Osteocyte (in vitro differentiated cells): ENCODE measurements around the gene ZNF628. TPM values are rescaled to one million over a fixed set of nuclear protein-coding genes. Genes with fewer than 3 reads are reported as not detected.

Experiments used
- DNase-seq: peaks from one replicate; pipeline ENCODE4 v3.0.0; 2021; ENCODE audit warnings: mixed read lengths; ENCODE audit not compliant: unreplicated experiment; ENCODE audit errors: extremely low spot score
- H3K27ac Mint-ChIP-seq: one replicate; pipeline ENCODE4 v1.8.0; 2021; ENCODE audit warnings: mild to moderate bottlenecking, mixed read lengths; ENCODE audit not compliant: unreplicated experiment
- H3K27me3 Mint-ChIP-seq: one replicate; pipeline ENCODE4 v1.8.0; 2021; ENCODE audit warnings: mixed read lengths; ENCODE audit not compliant: unreplicated experiment
- H3K36me3 Mint-ChIP-seq: one replicate; pipeline ENCODE4 v1.8.0; 2021; ENCODE audit warnings: mixed read lengths; ENCODE audit not compliant: unreplicated experiment
- H3K4me1 Mint-ChIP-seq: one replicate; pipeline ENCODE4 v1.8.0; 2021; ENCODE audit warnings: mixed read lengths; ENCODE audit not compliant: unreplicated experiment
- H3K4me3 Mint-ChIP-seq: one replicate; pipeline ENCODE4 v1.8.0; 2021; ENCODE audit warnings: mild to moderate bottlenecking, moderate library complexity, mixed read lengths; ENCODE audit not compliant: unreplicated experiment
- H3K9me3 Mint-ChIP-seq: one replicate; pipeline ENCODE4 v1.8.0; 2021; ENCODE audit warnings: mixed read lengths; ENCODE audit not compliant: unreplicated experiment
- CTCF ChIP-seq: fragments of 200-600 bp; sonication (generic); IDR thresholded peaks from 2 replicates; pipeline ENCODE4 v1.5.0; 2021; ENCODE audit warnings: antibody characterized with exemption, mild to moderate bottlenecking, moderate library complexity
- long read RNA-seq: library from polyadenylated mRNA; unstranded; transcript quantifications from one replicate; pipeline ENCODE4 v2.0.0, GENCODE V29; 2021
- total RNA-seq: library from RNA; stranded (reverse); gene quantifications from 2 replicates; pipeline ENCODE4 v1.2.1, GENCODE V29; 2021

The ZNF628 gene
- total RNA-seq, result 10.4 and 11.6 TPM in 2 replicates
- long read RNA-seq, result 0 reads

DNA sequence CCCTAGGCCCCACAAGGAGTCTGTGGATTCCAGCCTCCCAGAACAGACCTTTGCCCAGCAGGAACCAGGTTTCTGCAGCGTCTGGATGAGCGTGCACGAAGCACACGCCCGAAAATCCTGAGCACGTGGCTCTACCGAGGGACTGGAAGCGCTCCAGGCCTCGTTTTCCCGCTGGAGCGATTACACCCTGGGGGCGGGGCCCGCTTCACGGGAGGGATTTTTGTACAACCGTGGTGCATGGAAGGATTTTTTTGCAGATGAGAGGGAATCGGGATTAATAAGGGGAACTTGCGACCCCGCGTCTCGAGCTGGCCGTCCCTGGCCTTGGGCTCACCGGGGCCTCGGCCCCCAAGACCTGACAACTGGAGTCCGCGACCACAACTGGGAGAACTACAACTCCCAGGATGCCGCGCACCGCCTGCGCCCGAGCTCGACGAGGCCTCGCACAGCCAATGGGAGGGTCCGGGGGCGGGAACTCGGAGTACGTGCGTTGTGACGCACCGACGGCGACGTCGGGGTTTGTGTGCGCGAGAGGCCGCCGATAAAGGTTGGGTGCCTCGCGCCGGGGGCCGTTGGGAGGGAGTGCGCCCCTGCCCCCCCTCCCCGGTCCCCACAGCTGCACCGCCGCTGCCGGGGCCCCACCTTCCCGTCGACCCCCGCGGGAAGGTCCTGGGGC is at the start of gene ZNF628:
ZNF628 (plus strand) TSS at position 518 of the 676 bp plus-strand sequence. CDS start 3,294 bp downstream, outside the sequence.
- Mint-ChIP-seq H3K4me3 (peak within 1 kb of the TSS; percentile 91), H3K27me3 (no peaks in the 10 kb centered on the region), H3K36me3 (no peaks in the 10 kb centered on the region), H3K27ac (peak within 1 kb of the TSS; percentile 96), H3K9me3 (no peaks in the 10 kb centered on the region), H3K4me1 (peaks cover 51% of the 10 kb centered on the region)
- peak; percentile 99 for DNase-seq
- no peak for TF ChIP-seq CTCF

- Mint-ChIP-seq H3K9me3 (no peaks in the 10 kb centered on the region), H3K4me1 (no peaks in the 10 kb centered on the region), H3K4me3 (no peak overlapping the region), H3K27ac (no peak overlapping the region), H3K27me3 (peaks cover 3% of the 10 kb centered on the region), H3K36me3 (no peaks in the 10 kb centered on the region)
- DNase-seq, result no peak
- TF ChIP-seq CTCF, result no peak
Observed at GRCh38 chr19:55431183-55431582, 45.2 kb upstream of the ZNF628 start.

DNA sequence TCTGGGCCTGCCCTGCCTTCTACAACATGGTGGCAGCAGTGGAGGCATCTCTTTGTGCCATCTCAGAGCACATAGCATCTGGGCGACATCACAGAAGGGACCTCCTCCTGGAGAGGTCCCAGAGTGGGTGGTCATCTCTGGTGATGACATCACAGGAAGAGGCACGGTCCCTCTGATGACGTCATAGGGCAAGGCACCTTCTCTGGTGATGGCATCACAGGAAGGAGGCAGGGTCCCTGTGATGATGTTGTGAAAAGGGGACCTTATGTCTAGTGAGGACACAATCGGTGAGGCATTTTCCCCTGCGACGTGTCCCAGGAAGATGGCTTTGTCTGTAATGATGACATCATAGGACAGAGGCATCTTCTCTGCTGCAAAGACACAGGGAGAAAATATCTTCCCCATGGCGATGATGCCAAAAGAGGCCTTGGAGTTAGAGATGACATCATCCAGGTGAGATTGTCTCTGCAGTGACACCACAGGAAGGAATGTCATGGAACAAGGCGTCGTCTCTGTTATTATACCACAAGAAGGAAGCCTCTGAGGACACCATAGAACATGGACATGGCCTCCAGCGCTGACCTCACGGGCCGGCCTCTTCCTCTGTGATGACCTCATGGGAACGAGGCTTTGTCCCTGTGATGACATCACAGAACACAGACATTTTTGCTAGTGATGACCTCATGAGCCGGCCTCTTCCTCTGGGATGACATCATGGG is 44.0 kb upstream of the ZNF628 start:
- no peak for DNase-seq
- no peak for TF ChIP-seq CTCF
- Mint-ChIP-seq H3K27me3 (peaks cover 3% of the 10 kb centered on the region), H3K36me3 (no peaks in the 10 kb centered on the region), H3K4me3 (no peak overlapping the region), H3K9me3 (no peaks in the 10 kb centered on the region), H3K4me1 (no peaks in the 10 kb centered on the region), H3K27ac (no peak overlapping the region)

DNA sequence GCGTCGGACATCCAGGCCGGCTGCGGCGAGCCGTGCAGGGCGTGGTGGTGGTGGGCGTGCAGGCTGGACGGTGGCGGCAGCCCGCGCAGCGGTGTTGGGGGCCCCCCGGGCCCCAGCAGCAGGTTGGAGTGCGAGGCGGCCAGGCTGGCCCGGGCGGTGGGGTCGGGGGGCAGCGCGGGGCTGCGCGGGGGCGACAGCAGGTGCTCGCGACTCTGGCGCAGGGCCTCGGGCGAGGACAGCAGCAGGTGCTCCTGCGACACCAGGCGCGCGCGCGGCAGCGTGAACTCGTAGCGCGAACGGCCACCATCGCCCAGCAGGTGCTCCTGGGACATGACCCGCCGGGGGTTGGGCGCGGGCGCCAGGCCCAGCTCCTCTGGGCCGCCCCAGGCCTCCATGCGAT is 43.1 kb upstream of the ZNF628 start:
- Mint-ChIP-seq H3K4me1 (no peaks in the 10 kb centered on the region), H3K36me3 (no peaks in the 10 kb centered on the region), H3K9me3 (no peaks in the 10 kb centered on the region), H3K27ac (no peak overlapping the region), H3K4me3 (no peak overlapping the region), H3K27me3 (peaks cover 3% of the 10 kb centered on the region)
- no peak for DNase-seq
- no peak for TF ChIP-seq CTCF

- Mint-ChIP-seq H3K27ac (no peak overlapping the region), H3K4me3 (no peak overlapping the region), H3K9me3 (no peaks in the 10 kb centered on the region), H3K4me1 (no peaks in the 10 kb centered on the region), H3K27me3 (peaks cover 10% of the 10 kb centered on the region), H3K36me3 (no peaks in the 10 kb centered on the region)
- DNase-seq, result no peak
- TF ChIP-seq CTCF, result no peak
Observed at GRCh38 chr19:55434356-55434919, 42.0 kb upstream of the ZNF628 start.
